ENCODE data around the gene GTF2B.
A peak's percentile ranks its signal among the peaks of the same experiment; 100 is the strongest.
"Not testable (repeated sequence)": the region's sequence is repeated elsewhere in the genome, so short reads cannot be mapped to it uniquely, and the experiment has no call there.

The GTF2B gene

GRCh38 chr1:88885933-88886332 is 5.4 kb downstream of the GTF2B start:
- H3K4me1 ChIP-seq (ENCODE audit: control insufficient read depth, insufficient read depth, low read length), result peaks cover 4% of the 10 kb centered on the region
- H3K4me3 ChIP-seq (ENCODE audit: low read length in 2 of 2), result no peak overlapping the region
- no peaks in the 10 kb centered on the region for H3K9me3 ChIP-seq (ENCODE audit: control insufficient read depth in 2 of 2, low read length in 2 of 2)
- no peak overlapping the region for H3K27ac ChIP-seq (ENCODE audit: low read length)
- H3K9ac ChIP-seq (ENCODE audit: low read length in 2 of 2), result no peak overlapping the region
- H3K27me3 ChIP-seq (ENCODE audit: control insufficient read depth in 1 of 2, insufficient read depth in 2 of 2, low read length in 2 of 2), result no peaks in the 10 kb centered on the region
- peaks cover 6 to 18% of the 10 kb centered on the region in 2 donors for H3K36me3 ChIP-seq (ENCODE audit: control insufficient read depth in 2 of 2, insufficient read depth in 2 of 2, low read length in 2 of 2)

- Histone ChIP-seq H3K9me3 (ENCODE audit: control insufficient read depth in 2 of 2, low read length in 2 of 2) (no peaks in the 10 kb centered on the region), H3K4me1 (ENCODE audit: control insufficient read depth, insufficient read depth, low read length) (peaks cover 4% of the 10 kb centered on the region), H3K27ac (ENCODE audit: low read length) (no peak overlapping the region), H3K36me3 (ENCODE audit: control insufficient read depth in 2 of 2, insufficient read depth in 2 of 2, low read length in 2 of 2) (peaks cover 11 to 18% of the 10 kb centered on the region in 2 donors), H3K9ac (ENCODE audit: low read length in 2 of 2) (no peak overlapping the region), H3K4me3 (ENCODE audit: low read length in 2 of 2) (no peak overlapping the region), H3K27me3 (ENCODE audit: control insufficient read depth in 1 of 2, insufficient read depth in 2 of 2, low read length in 2 of 2) (no peaks in the 10 kb centered on the region)
Observed at GRCh38 chr1:88883156-88883555, 8.2 kb downstream of the GTF2B start.

DNA sequence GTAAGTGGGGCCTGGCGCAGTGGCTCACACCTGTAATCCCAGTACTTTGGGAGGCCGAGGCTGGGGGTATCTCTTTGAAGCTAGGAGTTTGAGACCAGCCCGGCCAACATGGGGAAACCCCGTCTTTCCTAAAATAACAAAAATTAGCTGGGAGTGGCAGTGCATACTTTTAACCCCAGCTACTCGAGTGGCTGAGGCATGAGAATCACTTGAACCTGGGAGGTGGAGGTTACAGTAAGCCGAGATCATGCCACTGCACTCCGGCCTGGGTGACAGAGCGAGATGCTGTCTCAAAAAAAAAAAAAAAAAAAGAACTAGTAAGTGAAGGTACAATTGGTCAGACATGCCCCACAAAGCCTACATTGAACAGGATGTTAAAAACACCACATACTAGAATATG is 10.7 kb downstream of the GTF2B start:
- H3K27ac ChIP-seq (ENCODE audit: low read length); H3K27me3 ChIP-seq (ENCODE audit: control insufficient read depth in 1 of 2, insufficient read depth in 2 of 2, low read length in 2 of 2); H3K9ac ChIP-seq (ENCODE audit: low read length in 2 of 2); H3K9me3 ChIP-seq (ENCODE audit: control insufficient read depth in 2 of 2, low read length in 2 of 2); H3K4me3 ChIP-seq (ENCODE audit: low read length in 2 of 2): not testable (repeated sequence)
- Histone ChIP-seq H3K4me1 (ENCODE audit: control insufficient read depth, insufficient read depth, low read length) (peaks cover 17% of the 10 kb centered on the region), H3K36me3 (ENCODE audit: control insufficient read depth in 2 of 2, insufficient read depth in 2 of 2, low read length in 2 of 2) (peaks cover 9 to 13% of the 10 kb centered on the region in 2 donors)

- H3K36me3 ChIP-seq (ENCODE audit: control insufficient read depth in 2 of 2, insufficient read depth in 2 of 2, low read length in 2 of 2), result peaks cover 3 to 5% of the 10 kb centered on the region in 2 donors
- no peaks in the 10 kb centered on the region for H3K9me3 ChIP-seq (ENCODE audit: control insufficient read depth in 2 of 2, low read length in 2 of 2)
- H3K27ac ChIP-seq (ENCODE audit: low read length), result no peak overlapping the region
- H3K4me1 ChIP-seq (ENCODE audit: control insufficient read depth, insufficient read depth, low read length), result peaks cover 17% of the 10 kb centered on the region
- no peak overlapping the region for H3K9ac ChIP-seq (ENCODE audit: low read length in 2 of 2)
- H3K4me3 ChIP-seq (ENCODE audit: low read length in 2 of 2), result no peak overlapping the region
- H3K27me3 ChIP-seq (ENCODE audit: control insufficient read depth in 1 of 2, insufficient read depth in 2 of 2, low read length in 2 of 2), result no peaks in the 10 kb centered on the region
Observed at GRCh38 chr1:88878731-88879130, 12.6 kb downstream of the GTF2B start.

- Histone ChIP-seq H3K27me3 (ENCODE audit: control insufficient read depth in 1 of 2, insufficient read depth in 2 of 2, low read length in 2 of 2) (no peaks in the 10 kb centered on the region), H3K9me3 (ENCODE audit: control insufficient read depth in 2 of 2, low read length in 2 of 2) (no peaks in the 10 kb centered on the region), H3K36me3 (ENCODE audit: control insufficient read depth in 2 of 2, insufficient read depth in 2 of 2, low read length in 2 of 2) (peaks cover 3 to 5% of the 10 kb centered on the region in 2 donors), H3K27ac (ENCODE audit: low read length) (peak overlapping the region; percentile 8), H3K4me1 (ENCODE audit: control insufficient read depth, insufficient read depth, low read length) (peaks cover 17% of the 10 kb centered on the region), H3K4me3 (ENCODE audit: low read length in 2 of 2) (no peak overlapping the region), H3K9ac (ENCODE audit: low read length in 2 of 2) (no peak overlapping the region)
Observed at GRCh38 chr1:88877911-88878310, 13.5 kb downstream of the GTF2B start.

DNA sequence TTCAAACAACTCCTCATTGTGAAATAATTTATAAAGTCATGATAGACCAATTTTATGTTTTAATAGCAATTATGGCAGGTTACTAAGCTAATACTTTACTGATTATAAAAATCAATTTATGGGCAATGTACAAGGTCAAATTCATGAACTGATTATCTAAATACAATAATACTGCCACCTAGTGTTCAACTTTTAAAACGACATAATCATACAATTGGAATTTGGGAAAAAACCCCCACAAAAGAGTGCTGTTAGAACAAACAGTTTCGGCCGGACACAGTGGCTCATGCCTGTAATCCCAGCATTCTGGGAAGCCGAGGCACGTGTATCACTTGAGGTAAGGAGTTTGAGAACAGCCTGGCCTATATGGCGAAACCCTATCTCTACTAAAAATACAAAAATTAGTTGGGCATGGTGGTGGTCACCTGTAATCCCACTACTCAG is 14.0 kb downstream of the GTF2B start:
- Histone ChIP-seq H3K36me3 (ENCODE audit: control insufficient read depth in 2 of 2, insufficient read depth in 2 of 2, low read length in 2 of 2) (peaks cover under 1 to 5% of the 10 kb centered on the region in 2 donors), H3K4me1 (ENCODE audit: control insufficient read depth, insufficient read depth, low read length) (peaks cover 17% of the 10 kb centered on the region), H3K9me3 (ENCODE audit: control insufficient read depth in 2 of 2, low read length in 2 of 2) (no peaks in the 10 kb centered on the region), H3K9ac (ENCODE audit: low read length in 2 of 2) (no peak overlapping the region), H3K4me3 (ENCODE audit: low read length in 2 of 2) (peak overlapping the region; percentile 17 to 19), H3K27me3 (ENCODE audit: control insufficient read depth in 1 of 2, insufficient read depth in 2 of 2, low read length in 2 of 2) (no peaks in the 10 kb centered on the region), H3K27ac (ENCODE audit: low read length) (peak overlapping the region; percentile 8)

GRCh38 chr1:88876573-88877365 is 14.6 kb downstream of the GTF2B start:
- Histone ChIP-seq H3K27me3 (ENCODE audit: control insufficient read depth in 1 of 2, insufficient read depth in 2 of 2, low read length in 2 of 2) (no peaks in the 10 kb centered on the region), H3K9me3 (ENCODE audit: control insufficient read depth in 2 of 2, low read length in 2 of 2) (no peaks in the 10 kb centered on the region), H3K4me3 (ENCODE audit: low read length in 2 of 2) (peak overlapping the region in 1 of 2 donors; percentile 19), H3K36me3 (ENCODE audit: control insufficient read depth in 2 of 2, insufficient read depth in 2 of 2, low read length in 2 of 2) (peaks cover 0 to 5% of the 10 kb centered on the region in 2 donors), H3K9ac (ENCODE audit: low read length in 2 of 2) (no peak overlapping the region), H3K4me1 (ENCODE audit: control insufficient read depth, insufficient read depth, low read length) (peaks cover 17% of the 10 kb centered on the region), H3K27ac (ENCODE audit: low read length) (no peak overlapping the region)

DNA sequence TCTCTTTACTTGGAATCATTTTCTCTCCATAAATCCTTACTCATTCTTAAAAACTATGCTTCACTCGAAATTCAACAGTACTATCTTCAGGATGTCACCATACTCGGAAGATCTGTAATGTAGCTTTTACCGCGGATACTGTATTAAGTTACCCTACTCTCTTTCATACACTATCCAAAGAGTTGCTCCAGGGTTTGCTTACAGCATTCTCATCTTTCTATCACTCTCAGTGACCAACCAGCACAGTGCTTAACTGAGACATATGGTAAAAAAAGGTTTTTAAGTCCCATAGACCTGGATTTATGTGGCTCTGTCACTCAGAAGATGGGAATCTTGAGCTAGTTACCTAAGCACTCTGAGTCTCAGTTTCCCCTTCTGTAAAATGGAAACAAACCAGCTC is 15.8 kb downstream of the GTF2B start:
- no peaks in the 10 kb centered on the region for H3K27me3 ChIP-seq (ENCODE audit: control insufficient read depth in 1 of 2, insufficient read depth in 2 of 2, low read length in 2 of 2)
- H3K9ac ChIP-seq (ENCODE audit: low read length in 2 of 2), result no peak overlapping the region
- H3K36me3 ChIP-seq (ENCODE audit: control insufficient read depth in 2 of 2, insufficient read depth in 2 of 2, low read length in 2 of 2), result peaks cover 0 to 3% of the 10 kb centered on the region in 2 donors
- H3K4me1 ChIP-seq (ENCODE audit: control insufficient read depth, insufficient read depth, low read length), result peaks cover 17% of the 10 kb centered on the region
- H3K4me3 ChIP-seq (ENCODE audit: low read length in 2 of 2), result no peak overlapping the region
- H3K27ac ChIP-seq (ENCODE audit: low read length), result no peak overlapping the region
- no peaks in the 10 kb centered on the region for H3K9me3 ChIP-seq (ENCODE audit: control insufficient read depth in 2 of 2, low read length in 2 of 2)

DNA sequence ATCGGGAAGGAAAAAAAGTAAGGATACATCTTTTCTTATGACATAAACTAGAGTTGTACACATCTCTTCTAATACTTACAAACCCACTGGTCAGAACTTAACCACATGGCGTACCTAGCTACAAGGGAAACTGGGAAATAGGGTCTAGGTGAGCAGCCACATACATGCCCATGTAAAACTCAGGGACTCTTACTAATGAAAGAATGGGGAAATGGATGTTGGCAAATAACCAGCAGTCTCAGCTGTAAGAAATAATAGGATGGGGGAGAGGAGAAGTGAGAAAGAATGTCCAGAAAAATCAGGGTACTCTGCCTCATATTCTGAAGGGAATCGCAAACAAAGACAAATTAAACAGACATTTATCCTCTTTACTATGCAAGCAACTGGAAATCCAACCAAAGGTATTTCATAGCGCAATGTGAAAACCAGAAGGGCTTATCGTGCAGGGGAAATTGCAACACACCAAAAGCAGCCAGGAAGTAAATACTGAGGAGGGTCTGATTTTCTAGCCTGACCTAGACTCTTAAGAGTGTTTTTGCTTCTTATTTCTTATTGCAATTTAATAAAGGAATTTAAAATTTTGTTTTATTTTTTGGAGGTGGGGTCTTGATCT is 17.5 kb downstream of the GTF2B start:
- Histone ChIP-seq H3K4me3 (ENCODE audit: low read length in 2 of 2) (no peak overlapping the region), H3K27me3 (ENCODE audit: control insufficient read depth in 1 of 2, insufficient read depth in 2 of 2, low read length in 2 of 2) (no peaks in the 10 kb centered on the region), H3K36me3 (ENCODE audit: control insufficient read depth in 2 of 2, insufficient read depth in 2 of 2, low read length in 2 of 2) (no peaks in the 10 kb centered on the region), H3K9ac (ENCODE audit: low read length in 2 of 2) (no peak overlapping the region), H3K9me3 (ENCODE audit: control insufficient read depth in 2 of 2, low read length in 2 of 2) (no peaks in the 10 kb centered on the region), H3K27ac (ENCODE audit: low read length) (no peak overlapping the region), H3K4me1 (ENCODE audit: control insufficient read depth, insufficient read depth, low read length) (peaks cover 17% of the 10 kb centered on the region)

GRCh38 chr1:88869644-88870043 is 21.7 kb downstream of the GTF2B start:
- H3K27ac ChIP-seq (ENCODE audit: low read length); H3K4me3 ChIP-seq (ENCODE audit: low read length in 2 of 2); H3K9me3 ChIP-seq (ENCODE audit: control insufficient read depth in 2 of 2, low read length in 2 of 2); H3K9ac ChIP-seq (ENCODE audit: low read length in 2 of 2); H3K27me3 ChIP-seq (ENCODE audit: control insufficient read depth in 1 of 2, insufficient read depth in 2 of 2, low read length in 2 of 2); H3K36me3 ChIP-seq (ENCODE audit: control insufficient read depth in 2 of 2, insufficient read depth in 2 of 2, low read length in 2 of 2); H3K4me1 ChIP-seq (ENCODE audit: control insufficient read depth, insufficient read depth, low read length): not testable (repeated sequence)
